Right lobe of liver (tissue), 4 donors: ENCODE data around the gene BPTF.

Source experiments
- POLR2A ChIP-seq: fragments of 450-650 bp; IDR thresholded peaks from one replicate; pipeline ENCODE4 v1.6.1; 2017; ENCODE audit warnings: antibody characterized with exemption, mild to moderate bottlenecking
- TF ChIP-seq, protein P1 (sequence below), 4 donors: fragments of 200-600 bp in 3 of 4; fragments of 450-650 bp in 1 of 4; IDR thresholded peaks; one replicate each; pipeline versions ENCODE4 v1.5.1 to v1.8.0; 2016 to 2022; ENCODE audit warnings: antibody characterized with exemption in 4 of 4, mild to moderate bottlenecking in 2 of 4
- donor health status: DM: no; HTN: no; CAD: no.
- donor health status: DM: no; HTN: no; CAD: no.
- donor health status: DM: no; HTN: yes; CAD: no.

DNA sequence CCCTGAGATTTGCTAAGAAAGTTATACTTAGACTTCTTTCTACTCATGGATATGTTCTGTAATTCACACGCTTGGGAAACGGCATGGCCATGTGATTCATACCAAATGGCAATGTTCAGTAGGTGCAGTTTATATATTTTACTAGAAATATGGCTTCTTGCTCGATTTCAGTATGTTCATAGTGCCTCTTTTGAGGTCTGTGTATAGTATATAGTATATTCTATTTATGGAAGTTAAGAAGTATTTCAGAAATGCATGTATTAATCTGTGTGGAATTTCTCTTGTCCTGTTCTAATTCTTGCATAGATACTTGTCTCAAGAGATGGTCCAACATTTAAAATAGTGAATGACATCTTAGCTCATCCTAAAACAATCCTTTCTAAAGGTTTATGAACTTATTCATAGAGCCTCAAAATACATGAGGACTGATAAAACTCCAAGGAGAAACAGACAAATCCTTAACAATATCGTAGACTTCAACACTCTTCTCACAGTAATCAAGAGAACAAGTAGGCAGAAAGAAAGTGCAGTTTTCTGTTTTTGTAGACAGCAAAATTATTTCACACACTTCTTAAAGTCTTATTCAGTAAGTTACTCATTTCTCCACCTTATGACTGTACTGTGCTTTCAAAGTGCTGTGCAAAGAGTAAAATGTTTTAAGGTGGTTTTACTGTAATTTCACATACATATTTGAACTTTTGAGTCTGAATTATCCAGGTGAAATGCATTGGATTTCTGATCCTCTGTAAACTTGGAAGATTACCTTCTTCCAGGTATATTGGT is 11.1 kb downstream of the BPTF start:
- TF ChIP-seq, protein P1, sequence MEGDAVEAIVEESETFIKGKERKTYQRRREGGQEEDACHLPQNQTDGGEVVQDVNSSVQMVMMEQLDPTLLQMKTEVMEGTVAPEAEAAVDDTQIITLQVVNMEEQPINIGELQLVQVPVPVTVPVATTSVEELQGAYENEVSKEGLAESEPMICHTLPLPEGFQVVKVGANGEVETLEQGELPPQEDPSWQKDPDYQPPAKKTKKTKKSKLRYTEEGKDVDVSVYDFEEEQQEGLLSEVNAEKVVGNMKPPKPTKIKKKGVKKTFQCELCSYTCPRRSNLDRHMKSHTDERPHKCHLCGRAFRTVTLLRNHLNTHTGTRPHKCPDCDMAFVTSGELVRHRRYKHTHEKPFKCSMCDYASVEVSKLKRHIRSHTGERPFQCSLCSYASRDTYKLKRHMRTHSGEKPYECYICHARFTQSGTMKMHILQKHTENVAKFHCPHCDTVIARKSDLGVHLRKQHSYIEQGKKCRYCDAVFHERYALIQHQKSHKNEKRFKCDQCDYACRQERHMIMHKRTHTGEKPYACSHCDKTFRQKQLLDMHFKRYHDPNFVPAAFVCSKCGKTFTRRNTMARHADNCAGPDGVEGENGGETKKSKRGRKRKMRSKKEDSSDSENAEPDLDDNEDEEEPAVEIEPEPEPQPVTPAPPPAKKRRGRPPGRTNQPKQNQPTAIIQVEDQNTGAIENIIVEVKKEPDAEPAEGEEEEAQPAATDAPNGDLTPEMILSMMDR (IDR thresholded peaks at IDR 0.05) = no peak
- TF ChIP-seq POLR2A = no peak
